ENCODE results near the gene AGAP1. TPM values are rescaled to one million over a fixed set of nuclear protein-coding genes. Genes with fewer than 3 reads are reported as not detected.

AGAP1 gene
- total RNA-seq, 2 experiments from 2014 or later = not detected

- DNase-seq (ENCODE audit: low spot score) = no peak
- ChIA-PET POLR2A (interaction anchor here (0.6 kb wide), 1 partner anchor 249 kb away, joined by 4 read pairs; no protein-coding TSS in a partner anchor), CTCF (ENCODE audit: unreplicated experiment) (no interaction called here)
- Histone ChIP-seq H2AFZ (ENCODE audit: low read length) (no peak overlapping the region), H3K9me2 (ENCODE audit: insufficient read depth, low read length) (no peaks in the 10 kb centered on the region), H3K9me3 (ENCODE audit: low read length) (no peaks in the 10 kb centered on the region), H3K4me1 (ENCODE audit: insufficient read depth, low read length, poor library complexity, severe bottlenecking) (no peaks in the 10 kb centered on the region), H3K36me3 (ENCODE audit: insufficient read depth, low read length) (no peaks in the 10 kb centered on the region), H3K4me3 (ENCODE audit: low read depth, low read length, poor library complexity, severe bottlenecking) (no peak overlapping the region), H3K4me2 (ENCODE audit: low read length) (no peak overlapping the region), H3K79me2 (ENCODE audit: insufficient read depth, low read depth, low read length) (no peaks in the 10 kb centered on the region), H3K27ac (ENCODE audit: low read depth, low read length, poor library complexity, severe bottlenecking) (no peak overlapping the region), H4K20me1 (ENCODE audit: insufficient read depth, low read length) (no peaks in the 10 kb centered on the region)
- no TSS peak for BruUV-seq (replicated peaks)
- TF ChIP-seq EZH2phosphoT487 (IDR thresholded peaks at IDR 0.05; ENCODE audit: borderline replicate concordance, low read depth, low read length) (no peak), CTCF (conservative IDR thresholded peaks at IDR 0.05; ENCODE audit: low read length) (no peak)
- intact Hi-C loops (cut with micrococcal nuclease; ENCODE audit: unreplicated experiment) = no loop called here
These were observed 609.1 kb downstream of the AGAP1 start for GRCh38 chr2:236102971-236103370.

GRCh38 chr2:236103981-236104380, 610.1 kb downstream of the AGAP1 start:
- Histone ChIP-seq H4K20me1 (ENCODE audit: insufficient read depth, low read length) (no peaks in the 10 kb centered on the region), H3K9me2 (ENCODE audit: insufficient read depth, low read length) (no peaks in the 10 kb centered on the region), H3K9me3 (ENCODE audit: low read length) (no peaks in the 10 kb centered on the region), H3K4me3 (ENCODE audit: low read depth, low read length, poor library complexity, severe bottlenecking) (no peak overlapping the region), H3K4me1 (ENCODE audit: insufficient read depth, low read length, poor library complexity, severe bottlenecking) (no peaks in the 10 kb centered on the region), H3K36me3 (ENCODE audit: insufficient read depth, low read length) (no peaks in the 10 kb centered on the region), H3K79me2 (ENCODE audit: insufficient read depth, low read depth, low read length) (no peaks in the 10 kb centered on the region), H3K4me2 (ENCODE audit: low read length) (no peak overlapping the region), H2AFZ (ENCODE audit: low read length) (no peak overlapping the region), H3K27ac (ENCODE audit: low read depth, low read length, poor library complexity, severe bottlenecking) (no peak overlapping the region)
- ChIA-PET CTCF (ENCODE audit: unreplicated experiment) (no interaction called here), POLR2A (no interaction called here)
- intact Hi-C loops (cut with micrococcal nuclease; ENCODE audit: unreplicated experiment) = no loop called here
- no peak for DNase-seq (ENCODE audit: low spot score)
- TF ChIP-seq EZH2phosphoT487 (IDR thresholded peaks at IDR 0.05; ENCODE audit: borderline replicate concordance, low read depth, low read length) = no peak
- TF ChIP-seq CTCF (conservative IDR thresholded peaks at IDR 0.05; ENCODE audit: low read length) = no peak
- BruUV-seq (replicated peaks) = no TSS peak

- Histone ChIP-seq H2AFZ (ENCODE audit: low read length) (no peak overlapping the region), H3K4me3 (ENCODE audit: low read depth, low read length, poor library complexity, severe bottlenecking) (no peak overlapping the region), H3K79me2 (ENCODE audit: insufficient read depth, low read depth, low read length) (no peaks in the 10 kb centered on the region), H3K9me2 (ENCODE audit: insufficient read depth, low read length) (no peaks in the 10 kb centered on the region), H3K4me2 (ENCODE audit: low read length) (no peak overlapping the region), H3K4me1 (ENCODE audit: insufficient read depth, low read length, poor library complexity, severe bottlenecking) (no peaks in the 10 kb centered on the region), H3K9me3 (ENCODE audit: low read length) (no peaks in the 10 kb centered on the region), H4K20me1 (ENCODE audit: insufficient read depth, low read length) (no peaks in the 10 kb centered on the region), H3K36me3 (ENCODE audit: insufficient read depth, low read length) (no peaks in the 10 kb centered on the region), H3K27ac (ENCODE audit: low read depth, low read length, poor library complexity, severe bottlenecking) (no peak overlapping the region)
- ChIA-PET POLR2A (no interaction called here), CTCF (ENCODE audit: unreplicated experiment) (no interaction called here)
- intact Hi-C loops (cut with micrococcal nuclease; ENCODE audit: unreplicated experiment) = no loop called here
- BruUV-seq (replicated peaks) = no TSS peak
- DNase-seq (ENCODE audit: low spot score) = no peak
- TF ChIP-seq EZH2phosphoT487 (IDR thresholded peaks at IDR 0.05; ENCODE audit: borderline replicate concordance, low read depth, low read length) (no peak), CTCF (conservative IDR thresholded peaks at IDR 0.05; ENCODE audit: low read length) (no peak)
These were observed 612.2 kb downstream of the AGAP1 start for GRCh38 chr2:236105955-236106607.

Data from OCI-LY7 (cell line).